Adrenal gland (tissue), 12 donors: Measurements from ENCODE around the gene NUTM1. TPM values are rescaled to one million over a fixed set of nuclear protein-coding genes. Genes with fewer than 3 reads are reported as not detected.

ENCODE experiments used
- DNase-seq, 7 donors: peaks; one replicate each; pipeline ENCODE4 v3.0.0-alpha.2; 2019 to 2020
- H3K27ac ChIP-seq, 5 donors: fragments of 200-600 bp; sonication (generic) in 4 of 5; 1 replicate in 3 of 5; 2 replicates in 2 of 5; pipeline versions ENCODE4 v1.5.1 to v1.8.0; 2016 to 2020; ENCODE audit warnings: mild to moderate bottlenecking in 1 of 5
- H3K27me3 ChIP-seq: fragments of 200-600 bp; 2 replicates; pipeline ENCODE4 v1.8.0; 2021
- H3K36me3 ChIP-seq, 2 donors: fragments of 200-600 bp; replicated peaks in 1 of 2; 1 replicate in 1 of 2; 2 replicates in 1 of 2; pipeline versions ENCODE4 v1.5.1 to v1.8.0; 2018 to 2022
- H3K4me1 ChIP-seq, 2 donors: fragments of 200-600 bp; replicated peaks in 1 of 2; 1 replicate in 1 of 2; 2 replicates in 1 of 2; pipeline versions ENCODE4 v1.5.1 to v1.8.0; 2018 to 2021
- H3K4me3 ChIP-seq, 4 donors: fragments of 200-600 bp; sonication (generic) in 3 of 4; one replicate each; pipeline ENCODE4 v1.5.1; 2016 to 2018
- H3K9me3 ChIP-seq, 3 donors: fragments of 200-600 bp; sonication (generic) in 1 of 3; replicated peaks in 1 of 3; 1 replicate in 2 of 3; 2 replicates in 1 of 3; pipeline versions ENCODE4 v1.5.1 to v1.8.0; 2016 to 2021
- POLR2A ChIP-seq, 2 donors: fragments of 450-650 bp; IDR thresholded peaks; one replicate each; pipeline ENCODE4 v1.6.1; 2017; ENCODE audit warnings: antibody characterized with exemption in 2 of 2, mild to moderate bottlenecking in 2 of 2, moderate library complexity in 1 of 2
- WGBS, 4 donors: extraction: QIAGEN DNeasy Blood & Tissue Kit in 2 of 4; methylation state at CpG; one replicate each; pipeline versions ENCODE4 v1.1.5 to v1.1.7; 2013 to 2017; 5-methylcytosine and 5-hydroxymethylcytosine counted together
- intact Hi-C, 2 donors: fragments of 100-400 bp; cut with DNase I; formaldehyde crosslinking; loops; one replicate each; pipeline versions ENCODE4 v1.14.1 to v1.15.0; 2022 to 2023
- polyA plus RNA-seq, 3 donors: library from polyadenylated mRNA; stranded (reverse); fragments of 200-250 nt in 2 of 3; fragments of 350-450 nt in 1 of 3; fragmentation: Illumina TruSeq in 1 of 3; extraction: RNeasy Lipid Tissue Mini Kit (QIAGEN cat#74804) in 1 of 3; gene quantifications; one replicate each; pipeline ENCODE4 v1.2.3, GENCODE V29; 2013 to 2014
- total RNA-seq, 9 donors: library from RNA; depleted of rRNA in 4 of 9; stranded (reverse); fragments of >200 nt in 4 of 9; fragments of 120-200 nt in 1 of 9; fragmentation: NEBNext Ultra II Directional in 1 of 9; extraction: Animal tissue kit (Norgen Biotek cat#: 25700) in 1 of 9; gene quantifications; one replicate each; pipeline versions ENCODE4 v1.1.0 to v1.2.4, GENCODE V29; 2013 to 2023
- TF ChIP-seq, protein P1 (sequence below), 6 experiments: fragments of 450-650 bp in 4 of 6; fragments of 200-600 bp in 2 of 6; sonication (generic) in 1 of 6; IDR thresholded peaks; 1 replicate in 5 of 6; 2 replicates in 1 of 6; pipeline versions ENCODE4 v1.5.1 to v1.8.0; 2016 to 2021; ENCODE audit warnings: antibody characterized with exemption in 6 of 6, mild to moderate bottlenecking in 2 of 6, moderate library complexity in 1 of 6
- donor health status: healthy with polysubstance abuse.
- donor health status: Bipolar disorder and iron deficiency.
- donor health status: DM: yes; HTN: yes; CAD: no.
- donor health status: DM: no; HTN: no; CAD: no.
- donor health status: DM: no; HTN: no; CAD: no.
- donor health status: DM: yes; HTN: yes; CAD: no.

The NUTM1 gene
- total and polyA plus RNA-seq, 12 donors, result 0.05 to 0.22 TPM; not detected in 10

DNA sequence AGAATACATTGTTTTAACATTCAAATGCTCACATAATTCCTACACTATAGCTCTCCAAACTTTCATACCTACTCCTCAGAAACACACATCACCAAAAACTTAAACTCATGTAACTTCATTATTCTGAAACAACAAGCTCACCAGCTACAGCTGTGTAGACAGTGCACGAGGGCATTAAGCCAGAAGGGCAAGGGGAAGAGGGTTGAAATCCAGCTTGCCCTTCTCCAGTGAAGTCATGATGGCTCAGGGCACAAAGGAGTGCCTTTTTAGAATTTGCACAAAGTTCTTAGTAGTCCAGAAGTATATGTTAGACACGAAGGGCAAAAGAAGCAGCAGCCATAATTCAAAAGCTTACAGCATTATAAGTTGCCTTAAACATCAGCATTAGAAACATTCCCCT is 14.1 kb upstream of the NUTM1 start:
- no peak for TF ChIP-seq POLR2A (IDR thresholded peaks at IDR 0.05)
- TF ChIP-seq, protein P1, sequence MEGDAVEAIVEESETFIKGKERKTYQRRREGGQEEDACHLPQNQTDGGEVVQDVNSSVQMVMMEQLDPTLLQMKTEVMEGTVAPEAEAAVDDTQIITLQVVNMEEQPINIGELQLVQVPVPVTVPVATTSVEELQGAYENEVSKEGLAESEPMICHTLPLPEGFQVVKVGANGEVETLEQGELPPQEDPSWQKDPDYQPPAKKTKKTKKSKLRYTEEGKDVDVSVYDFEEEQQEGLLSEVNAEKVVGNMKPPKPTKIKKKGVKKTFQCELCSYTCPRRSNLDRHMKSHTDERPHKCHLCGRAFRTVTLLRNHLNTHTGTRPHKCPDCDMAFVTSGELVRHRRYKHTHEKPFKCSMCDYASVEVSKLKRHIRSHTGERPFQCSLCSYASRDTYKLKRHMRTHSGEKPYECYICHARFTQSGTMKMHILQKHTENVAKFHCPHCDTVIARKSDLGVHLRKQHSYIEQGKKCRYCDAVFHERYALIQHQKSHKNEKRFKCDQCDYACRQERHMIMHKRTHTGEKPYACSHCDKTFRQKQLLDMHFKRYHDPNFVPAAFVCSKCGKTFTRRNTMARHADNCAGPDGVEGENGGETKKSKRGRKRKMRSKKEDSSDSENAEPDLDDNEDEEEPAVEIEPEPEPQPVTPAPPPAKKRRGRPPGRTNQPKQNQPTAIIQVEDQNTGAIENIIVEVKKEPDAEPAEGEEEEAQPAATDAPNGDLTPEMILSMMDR (IDR thresholded peaks at IDR 0.05), result no peak
- Histone ChIP-seq H3K4me1 (no peaks in the 10 kb centered on the region), H3K4me3 (no peak overlapping the region), H3K36me3 (no peaks in the 10 kb centered on the region), H3K27me3 (no peaks in the 10 kb centered on the region), H3K27ac (no peak overlapping the region), H3K9me3 (no peaks in the 10 kb centered on the region)
- no peak for DNase-seq
- intact Hi-C loops, result no loop called here
- 82 to 85% (median 83%) methylated on average over 2 of the region's 2 CpGs for WGBS, 4 donors

DNA sequence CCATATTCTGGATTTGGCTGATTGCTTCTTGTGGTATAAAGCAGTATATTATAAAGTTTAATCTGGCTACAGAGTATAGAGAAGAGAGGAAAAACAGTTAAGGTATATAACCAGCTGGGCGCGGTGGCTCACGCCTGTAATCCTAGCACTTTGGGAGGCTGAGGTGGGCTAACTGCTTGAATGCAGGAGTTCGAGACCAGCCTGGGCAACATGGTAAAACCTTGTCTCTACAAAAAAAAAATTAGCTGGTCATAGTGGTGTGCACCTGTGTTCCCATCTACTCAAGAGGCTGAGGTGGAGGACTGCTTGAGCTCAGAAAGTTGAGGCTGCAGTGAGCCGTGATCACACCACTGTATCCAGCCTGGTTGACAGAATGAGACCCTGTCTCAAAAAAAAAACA is 12.8 kb upstream of the NUTM1 start:
- H3K27ac ChIP-seq, result no peak overlapping the region
- no peaks in the 10 kb centered on the region for H3K36me3 ChIP-seq
- TF ChIP-seq, protein P1 (IDR thresholded peaks at IDR 0.05), result no peak
- TF ChIP-seq POLR2A (IDR thresholded peaks at IDR 0.05), result no peak
- WGBS, 4 donors, result 95 to 97% (median 96%) methylated on average over 5 of the region's 5 CpGs
- H3K27me3 ChIP-seq, result no peaks in the 10 kb centered on the region
- intact Hi-C loops, result no loop called here
- H3K4me3 ChIP-seq, result no peak overlapping the region
- H3K4me1 ChIP-seq, result no peaks in the 10 kb centered on the region
- H3K9me3 ChIP-seq, result no peaks in the 10 kb centered on the region
- no peak for DNase-seq

DNA sequence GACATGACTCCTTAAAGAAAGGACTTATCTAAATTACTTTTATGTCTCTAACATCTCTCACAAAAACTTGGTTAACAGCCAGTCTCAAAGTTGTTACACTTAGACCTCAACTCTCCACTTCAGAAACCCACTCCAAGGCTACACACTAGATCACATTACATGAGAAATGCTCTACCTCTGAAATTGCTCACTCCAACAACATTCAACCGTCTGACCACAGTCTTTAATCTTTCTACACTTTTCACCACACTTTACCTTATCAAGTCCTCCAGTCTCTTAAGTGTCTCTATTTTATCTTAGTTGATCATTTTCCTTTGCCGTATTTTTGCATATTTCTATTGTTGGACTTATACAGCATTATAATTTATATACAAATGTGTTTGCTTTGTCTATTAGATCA is 11.3 kb upstream of the NUTM1 start:
- intact Hi-C loops, result no loop called here
- TF ChIP-seq, protein P1 (IDR thresholded peaks at IDR 0.05), result no peak
- no peak for TF ChIP-seq POLR2A (IDR thresholded peaks at IDR 0.05)
- WGBS, 4 donors, result 77 to 88% (median 81%) methylated on average over 2 of the region's 2 CpGs
- no peaks in the 10 kb centered on the region for H3K27me3 ChIP-seq
- DNase-seq, result no peak
- no peaks in the 10 kb centered on the region for H3K36me3 ChIP-seq
- no peak overlapping the region for H3K4me3 ChIP-seq
- H3K4me1 ChIP-seq, result peaks cover 2 to 12% of the 10 kb centered on the region in 2 donors
- H3K27ac ChIP-seq, result no peak overlapping the region
- H3K9me3 ChIP-seq, result no peaks in the 10 kb centered on the region

- WGBS, 4 donors, result 96 to 98% (median 97%) methylated on average over 6 of the region's 6 CpGs
- Histone ChIP-seq H3K27ac (no peak overlapping the region), H3K9me3 (no peaks in the 10 kb centered on the region), H3K27me3 (no peaks in the 10 kb centered on the region), H3K4me3 (no peak overlapping the region), H3K36me3 (no peaks in the 10 kb centered on the region), H3K4me1 (peaks cover 5 to 15% of the 10 kb centered on the region in 2 donors)
- DNase-seq, result peak in 1 of 7 donors; percentile 21
- intact Hi-C loops, result no loop called here
- TF ChIP-seq, protein P1 (IDR thresholded peaks at IDR 0.05), result no peak
- TF ChIP-seq POLR2A (IDR thresholded peaks at IDR 0.05), result no peak
These were observed 10.5 kb upstream of the NUTM1 start for GRCh38 chr15:34332553-34333120.
